Measurements from ENCODE around the gene FAM111A.

Gene FAM111A

GRCh38 chr11:59181746-59182456 lies 39.2 kb downstream of the FAM111A start:
- no peak for FAIRE-seq

GRCh38 chr11:59182457-59183151 lies 39.9 kb downstream of the FAM111A start:
- FAIRE-seq, result no peak

DNA sequence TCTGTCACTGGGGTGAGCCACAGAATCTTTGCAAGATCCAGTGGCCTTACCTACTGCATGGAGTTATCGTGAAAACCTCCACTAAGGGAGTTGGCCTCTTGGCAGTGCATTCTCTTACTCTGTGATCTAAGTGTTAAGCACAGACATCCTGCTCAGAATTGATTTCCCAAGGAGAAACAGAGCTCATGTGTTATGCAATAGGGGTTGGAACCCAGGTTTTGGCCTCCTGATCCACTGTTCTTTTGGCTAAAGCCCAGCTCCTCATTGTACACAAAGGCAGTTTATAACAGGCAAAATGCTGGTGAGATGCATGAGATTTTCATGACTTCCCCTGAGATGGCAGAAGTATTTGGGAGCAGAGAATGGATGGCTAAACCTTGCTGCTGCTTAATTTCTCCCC lies 41.1 kb downstream of the FAM111A start:
- FAIRE-seq, result no peak

GRCh38 chr11:59184691-59185339 lies 42.2 kb downstream of the FAM111A start:
- no peak for FAIRE-seq

GRCh38 chr11:59185386-59185945 lies 42.8 kb downstream of the FAM111A start:
- no peak for FAIRE-seq

- no peak for FAIRE-seq
Observed at GRCh38 chr11:59186130-59186594, 43.5 kb downstream of the FAM111A start.

DNA sequence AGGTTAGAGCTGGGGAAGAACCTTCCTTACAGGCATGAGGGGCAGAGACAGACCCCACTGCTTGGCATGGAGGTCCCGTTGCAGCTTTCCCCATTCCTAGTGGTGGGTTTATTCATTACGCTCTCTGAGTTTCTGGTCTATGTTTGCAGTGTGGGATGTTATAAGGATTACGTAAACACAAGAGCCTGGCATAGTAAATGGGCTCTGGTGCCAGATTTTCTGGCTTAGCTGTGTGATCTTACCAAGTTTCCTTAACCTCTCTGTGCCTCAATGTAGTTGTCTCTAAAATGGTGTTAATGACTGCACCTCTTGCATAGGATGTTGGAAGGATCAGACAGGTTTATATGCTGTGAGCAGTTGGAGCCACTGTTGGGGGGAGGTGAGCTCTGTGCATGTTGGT lies 44.4 kb downstream of the FAM111A start:
- no peak for FAIRE-seq

GRCh38 chr11:59187587-59187986 lies 44.9 kb downstream of the FAM111A start:
- FAIRE-seq, result no peak

GRCh38 chr11:59188954-59189353 lies 46.3 kb downstream of the FAM111A start:
- FAIRE-seq, result no peak

DNA sequence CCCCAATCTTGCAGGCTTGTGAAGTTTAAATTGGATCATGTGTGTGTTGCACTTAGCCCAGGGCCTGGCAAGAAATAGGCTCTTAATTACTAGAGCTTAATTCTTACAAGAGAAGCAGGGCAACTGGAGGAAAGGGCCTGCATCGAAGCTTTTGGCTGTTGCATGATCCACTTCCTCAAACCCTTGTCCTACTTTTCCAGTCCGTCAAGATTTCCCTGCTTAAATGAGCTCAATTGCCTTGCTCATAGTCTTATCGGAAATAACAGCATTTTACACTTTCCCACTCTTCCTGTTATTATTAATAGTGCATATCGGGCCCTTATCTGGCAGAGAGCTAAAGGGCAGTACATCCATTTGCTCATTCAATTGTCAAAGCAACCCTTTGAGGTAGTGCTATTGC lies 47.3 kb downstream of the FAM111A start:
- no peak for FAIRE-seq

GRCh38 chr11:59191095-59191494 lies 48.4 kb downstream of the FAM111A start:
- no peak for FAIRE-seq

DNA sequence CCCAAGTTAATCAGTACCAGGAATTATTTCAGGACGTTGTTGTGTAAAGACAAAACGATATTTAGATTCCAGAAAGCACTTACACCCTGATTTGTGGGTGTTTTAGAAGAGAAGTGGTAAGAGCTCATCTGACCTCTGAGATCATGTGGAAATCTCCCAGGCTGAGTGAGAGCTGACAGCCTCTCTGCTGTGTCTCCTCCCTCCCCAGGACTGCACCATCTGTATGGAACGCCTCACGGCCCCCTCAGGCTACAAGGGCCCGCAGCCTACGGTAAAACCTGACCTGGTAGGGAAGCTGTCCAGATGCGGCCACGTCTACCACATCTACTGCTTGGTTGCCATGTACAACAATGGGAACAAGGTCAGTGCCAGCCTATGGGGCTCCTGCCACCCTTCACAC lies 49.2 kb downstream of the FAM111A start:
- no peak for FAIRE-seq

- FAIRE-seq, result no peak
Observed at GRCh38 chr11:59192446-59193020, 49.9 kb downstream of the FAM111A start.

DNA sequence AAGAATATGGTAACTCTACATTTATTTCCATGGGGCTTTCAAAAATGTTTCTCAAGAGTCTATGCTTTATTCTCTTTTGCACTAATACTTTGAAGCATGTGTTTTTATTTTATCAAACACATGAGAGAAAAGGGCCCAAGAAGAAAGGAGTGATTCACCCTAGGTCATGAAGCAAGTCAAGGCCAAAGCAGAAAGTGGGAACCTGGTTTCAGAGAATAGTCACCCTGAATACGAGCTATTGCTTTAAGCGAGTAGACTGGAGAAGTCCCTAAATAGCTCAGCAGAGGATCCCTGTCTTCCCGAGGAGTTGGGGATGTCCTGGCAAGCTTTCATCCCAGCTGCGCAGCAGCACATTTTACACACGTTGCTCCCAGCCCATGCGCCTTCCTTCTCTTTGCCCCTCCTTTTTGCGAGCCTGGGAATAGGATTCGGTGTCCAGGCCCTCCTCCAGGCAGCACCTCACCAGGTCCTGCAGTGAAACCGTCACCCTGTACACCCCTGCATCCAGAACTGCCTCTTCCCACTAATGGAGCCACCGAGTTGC lies 51.0 kb downstream of the FAM111A start:
- no peak for FAIRE-seq

GRCh38 chr11:59195586-59195985 lies 52.9 kb downstream of the FAM111A start:
- FAIRE-seq, result no peak

DNA sequence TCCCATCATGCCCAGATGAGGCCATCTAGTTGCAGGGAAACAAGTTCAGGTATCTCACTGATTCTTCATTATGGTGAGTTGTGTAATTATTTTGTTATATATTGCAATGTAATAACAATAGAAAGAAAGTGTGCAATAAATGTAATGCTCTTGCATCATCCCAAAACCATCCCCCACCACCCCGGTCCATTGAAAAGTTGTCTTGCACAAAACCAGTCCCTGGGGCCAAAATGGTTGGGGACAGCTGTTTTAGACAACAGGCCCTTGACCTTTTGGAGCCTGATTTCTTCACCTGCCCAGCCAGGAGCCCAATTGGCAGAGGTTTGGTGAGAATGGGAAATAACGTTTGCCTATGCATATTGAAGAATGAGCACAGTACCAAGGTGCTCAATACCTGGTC lies 54.1 kb downstream of the FAM111A start:
- no peak for FAIRE-seq

DNA sequence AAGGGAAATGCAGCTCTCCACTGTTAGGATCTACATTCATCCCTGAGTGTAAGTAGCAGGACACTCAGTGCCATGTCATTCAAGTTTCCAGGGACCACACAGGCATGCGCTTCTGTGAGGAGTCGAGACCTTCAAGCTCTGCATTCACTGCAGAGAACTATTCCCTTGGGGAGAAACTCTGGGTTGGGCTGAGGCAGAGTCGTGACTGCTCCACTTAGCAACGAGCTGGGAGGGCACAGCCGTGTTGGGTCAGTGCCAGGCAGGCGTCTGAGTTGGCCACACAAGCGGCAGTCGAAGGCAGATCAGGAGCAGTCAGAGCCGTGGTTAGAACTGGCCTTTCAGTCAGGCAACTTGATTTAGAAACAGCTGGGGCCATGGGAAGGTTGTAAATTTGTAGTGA lies 55.3 kb downstream of the FAM111A start:
- no peak for FAIRE-seq

DNA sequence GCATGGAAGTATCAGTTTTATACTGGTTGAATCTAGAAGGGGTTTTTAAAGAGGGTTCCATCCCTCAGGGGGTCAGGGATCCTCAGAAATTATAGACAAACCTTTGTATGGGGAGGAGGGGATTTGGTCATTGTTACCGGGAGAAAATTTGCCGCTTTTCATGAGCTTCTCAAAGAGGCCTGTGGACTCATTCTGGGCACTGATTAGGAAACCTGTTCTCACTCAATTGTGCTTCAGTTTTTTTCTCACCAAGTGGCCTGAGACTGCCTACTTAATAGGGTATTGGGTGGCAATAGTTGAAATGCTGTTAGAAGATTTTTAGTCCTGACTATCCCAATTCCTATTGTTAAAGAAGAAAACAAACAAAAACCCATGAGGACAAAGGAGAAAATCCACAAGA lies 56.1 kb downstream of the FAM111A start:
- FAIRE-seq, result no peak

GRCh38 chr11:59199546-59200422 lies 57.1 kb downstream of the FAM111A start:
- FAIRE-seq, result no peak

DNA sequence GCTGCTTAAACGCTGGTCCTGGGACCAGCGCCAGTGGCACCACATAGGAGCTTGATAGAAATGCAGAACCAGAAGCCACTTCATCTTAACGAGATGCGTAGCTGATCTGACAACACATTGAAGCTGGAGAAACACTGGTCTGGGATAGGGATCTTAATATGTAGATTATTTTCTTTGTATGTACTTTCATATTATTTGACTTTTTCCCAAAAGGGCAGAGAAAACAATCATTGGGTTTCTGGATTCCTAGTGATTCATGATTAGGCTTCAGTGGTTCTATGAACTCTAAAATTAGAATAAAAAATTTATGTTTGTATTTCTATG lies 57.7 kb downstream of the FAM111A start:
- FAIRE-seq, result no peak

GRCh38 chr11:59201353-59201752 lies 58.7 kb downstream of the FAM111A start:
- FAIRE-seq, result no peak

Data from G401.6 (cell line).